ENCODE measurements around the gene ERG. TPM values are rescaled to one million over a fixed set of nuclear protein-coding genes. Genes with fewer than 3 reads are reported as not detected.

Gene ERG
- total RNA-seq, 1 experiment from 2014 or later: 2.3 TPM

DNA sequence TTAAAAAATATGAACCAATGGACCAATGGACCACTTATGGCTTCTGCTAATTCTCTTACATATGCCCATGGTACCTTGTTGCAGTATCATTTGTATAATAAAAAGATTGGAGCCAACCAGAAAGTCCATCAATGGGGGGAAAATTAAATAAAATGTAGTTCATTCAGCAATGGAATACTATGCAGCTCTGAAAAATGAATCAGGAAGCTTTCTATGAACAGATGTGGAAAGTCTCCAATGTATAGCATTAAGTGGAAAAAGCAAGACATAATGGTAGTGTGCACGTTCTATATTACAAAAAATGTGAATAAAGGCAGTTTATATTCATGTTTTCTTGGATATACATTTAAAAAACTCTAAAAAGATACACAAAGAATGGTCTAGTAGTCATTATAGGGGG, 140.2 kb downstream of the ERG start:
- DNase-seq (ENCODE audit: low read depth): no peak

DNA sequence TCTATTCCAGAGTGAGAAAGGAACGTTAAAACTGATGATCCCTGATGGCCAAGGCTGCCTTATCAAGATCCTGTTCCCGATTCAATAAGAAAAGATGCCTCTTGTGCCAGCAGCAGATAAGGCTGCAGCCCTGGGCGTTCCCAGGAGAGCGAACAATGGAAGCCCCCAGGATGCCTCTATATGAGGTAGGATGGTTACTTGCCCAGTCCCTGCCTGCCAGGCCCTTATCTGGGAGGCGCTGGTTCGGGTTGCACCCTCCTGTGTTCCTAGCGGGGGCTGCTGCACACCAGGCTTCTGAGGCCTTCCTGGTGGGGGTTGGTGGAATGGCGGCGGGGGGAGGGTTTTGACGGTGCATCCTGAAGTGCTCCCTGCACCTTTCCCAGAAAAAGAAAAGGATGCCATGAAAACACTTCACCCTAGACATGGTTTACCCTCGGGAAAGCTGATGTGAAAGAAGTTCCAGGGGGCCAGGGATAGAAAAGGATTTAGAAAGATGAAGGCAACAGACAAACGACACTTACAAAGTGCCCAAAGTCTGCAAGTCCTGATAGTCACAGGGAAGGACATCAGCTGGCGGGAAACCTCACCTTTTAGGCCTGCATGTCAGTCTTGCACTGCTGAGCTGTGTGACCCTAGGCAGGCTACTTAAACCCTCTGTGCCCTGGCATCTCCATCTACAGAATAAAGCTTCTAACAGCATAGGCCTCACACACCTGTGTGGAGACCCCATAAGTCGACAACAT, 141.2 kb downstream of the ERG start:
- DNase-seq (ENCODE audit: low read depth): no peak

- DNase-seq (ENCODE audit: low read depth): peak; percentile 92
Observed at GRCh38 chr21:38355992-38356781, 142.1 kb downstream of the ERG start.

DNA sequence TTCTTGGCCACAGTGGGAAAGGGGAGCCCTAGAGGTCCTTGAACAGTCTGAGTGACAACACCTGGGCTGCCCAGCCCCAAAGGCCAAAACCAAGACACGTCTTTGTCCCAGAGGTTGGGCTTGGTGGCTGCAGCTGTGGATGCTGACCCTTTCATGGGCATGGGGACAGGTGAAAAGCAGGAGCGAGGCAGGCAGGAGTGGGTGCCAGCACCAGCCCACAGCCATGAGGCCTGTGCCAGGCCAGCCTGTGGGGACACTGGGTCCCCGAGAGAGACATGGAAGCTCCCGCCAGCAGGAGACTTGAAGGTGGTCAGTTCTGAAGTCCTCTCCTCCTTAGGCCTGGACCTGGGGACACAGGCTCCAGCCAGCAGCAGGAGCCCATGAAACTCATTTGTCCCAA, 142.9 kb downstream of the ERG start:
- no peak for DNase-seq (ENCODE audit: low read depth)

GRCh38 chr21:38354746-38355145, 143.5 kb downstream of the ERG start:
- DNase-seq (ENCODE audit: low read depth): no peak

- no peak for DNase-seq (ENCODE audit: low read depth)
Observed at GRCh38 chr21:38354231-38354630, 144.0 kb downstream of the ERG start.

- DNase-seq (ENCODE audit: low read depth): peak; percentile 86
Observed at GRCh38 chr21:38352536-38353219, 145.6 kb downstream of the ERG start.

- peak; percentile 95 for DNase-seq (ENCODE audit: low read depth)
Observed at GRCh38 chr21:38351961-38352521, 146.2 kb downstream of the ERG start.

DNA sequence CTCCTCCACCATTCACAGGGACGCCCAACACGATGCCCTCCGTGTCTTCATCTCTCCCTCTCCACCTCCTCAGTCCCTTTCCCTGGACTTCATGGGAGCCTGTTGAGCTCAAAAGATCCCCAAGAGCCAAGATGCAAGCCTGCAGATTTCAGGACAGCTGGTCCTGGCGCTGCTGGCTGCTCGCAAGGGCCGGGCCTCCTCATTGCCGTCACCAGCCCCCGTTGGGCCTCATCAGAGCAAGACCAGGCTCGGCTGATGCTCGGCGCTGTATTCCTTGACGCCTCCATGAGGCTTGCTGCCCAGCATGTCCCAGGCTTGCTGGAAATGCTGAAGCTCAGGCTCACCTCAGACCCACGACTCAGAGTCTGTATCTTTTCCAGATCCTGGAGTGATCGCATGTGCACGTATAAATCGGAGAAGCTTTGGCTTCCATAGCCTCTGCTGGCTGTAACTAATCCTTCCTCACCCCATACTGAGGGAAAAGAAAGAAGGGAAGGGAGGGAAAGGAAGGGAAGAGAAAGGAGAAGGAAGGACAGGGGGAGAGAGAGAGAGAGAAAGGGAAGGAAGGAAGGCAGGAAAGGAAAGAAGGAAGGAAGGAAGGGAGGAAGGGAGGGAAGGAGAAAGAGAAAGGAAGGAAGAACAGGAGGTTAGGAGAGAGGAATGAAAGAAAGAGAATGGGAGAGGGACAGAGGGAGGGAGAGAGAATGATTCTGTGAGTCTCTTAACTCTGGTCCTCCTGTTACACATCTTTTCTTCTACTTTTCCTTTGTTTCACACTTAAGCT, 146.9 kb downstream of the ERG start:
- peak; percentile 41 for DNase-seq (ENCODE audit: low read depth)

- DNase-seq (ENCODE audit: low read depth): peak; percentile 35
Observed at GRCh38 chr21:38350684-38351083, 147.6 kb downstream of the ERG start.

- DNase-seq (ENCODE audit: low read depth): no peak
Observed at GRCh38 chr21:38349977-38350376, 148.3 kb downstream of the ERG start.

DNA sequence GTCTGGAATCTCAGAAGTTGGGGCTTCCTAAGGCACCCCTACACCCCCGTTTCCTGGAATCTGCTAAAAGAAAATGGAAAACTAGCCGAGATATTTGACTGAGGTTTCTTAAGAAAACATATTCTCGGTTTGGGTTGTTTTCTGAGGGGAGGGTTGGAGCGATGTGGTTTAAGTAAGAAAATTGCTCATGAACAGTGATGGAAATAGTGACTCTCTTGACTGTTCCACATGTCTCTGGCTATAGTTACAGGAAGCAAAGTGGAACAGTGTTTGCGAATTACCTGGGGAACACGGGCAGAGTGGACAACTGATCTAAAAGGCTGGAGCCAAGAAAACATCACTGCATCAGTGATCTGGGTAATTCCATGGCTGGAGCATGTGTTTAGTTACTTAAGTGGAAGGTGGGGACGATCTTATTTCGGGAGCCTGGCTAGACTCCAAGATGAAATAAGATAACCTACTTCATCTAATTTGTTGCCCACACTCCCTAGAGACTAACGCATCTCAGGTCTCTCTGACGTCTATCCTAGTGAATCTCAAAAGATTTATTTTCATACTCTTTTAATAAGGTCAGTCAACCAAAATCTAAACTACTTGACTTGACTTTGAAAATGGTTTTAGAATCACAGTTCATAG, 149.0 kb downstream of the ERG start:
- DNase-seq (ENCODE audit: low read depth): peak; percentile 83

- DNase-seq (ENCODE audit: low read depth): no peak
Observed at GRCh38 chr21:38346286-38346685, 152.0 kb downstream of the ERG start.

- DNase-seq (ENCODE audit: low read depth): peak; percentile 89
Observed at GRCh38 chr21:38343691-38344090, 154.6 kb downstream of the ERG start.

GRCh38 chr21:38342739-38343138, 155.5 kb downstream of the ERG start:
- no peak for DNase-seq (ENCODE audit: low read depth)

DNA sequence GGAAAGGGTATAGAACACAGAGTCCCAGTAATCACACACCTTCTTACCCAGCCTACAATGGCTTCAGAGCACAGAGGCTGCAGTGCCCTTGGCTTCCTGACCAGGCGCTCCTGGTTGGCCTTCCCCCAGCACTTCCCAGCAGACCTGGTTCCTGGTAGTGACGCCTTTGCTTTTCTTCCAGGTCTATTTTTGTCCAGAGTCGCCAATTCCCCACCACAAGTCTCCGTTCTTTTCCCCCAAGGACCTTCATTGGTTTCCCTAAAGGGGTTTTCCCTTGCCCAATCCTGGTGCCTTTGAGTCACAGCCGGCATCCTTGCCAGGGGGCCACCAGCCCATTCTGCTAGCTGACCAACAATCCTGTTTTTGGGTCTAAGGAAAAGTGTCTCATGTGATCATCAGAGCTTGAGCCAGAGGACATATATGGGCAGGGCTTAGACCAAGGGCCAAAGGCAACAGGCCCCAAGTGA, 156.7 kb downstream of the ERG start:
- DNase-seq (ENCODE audit: low read depth): peak; percentile 17

DNA sequence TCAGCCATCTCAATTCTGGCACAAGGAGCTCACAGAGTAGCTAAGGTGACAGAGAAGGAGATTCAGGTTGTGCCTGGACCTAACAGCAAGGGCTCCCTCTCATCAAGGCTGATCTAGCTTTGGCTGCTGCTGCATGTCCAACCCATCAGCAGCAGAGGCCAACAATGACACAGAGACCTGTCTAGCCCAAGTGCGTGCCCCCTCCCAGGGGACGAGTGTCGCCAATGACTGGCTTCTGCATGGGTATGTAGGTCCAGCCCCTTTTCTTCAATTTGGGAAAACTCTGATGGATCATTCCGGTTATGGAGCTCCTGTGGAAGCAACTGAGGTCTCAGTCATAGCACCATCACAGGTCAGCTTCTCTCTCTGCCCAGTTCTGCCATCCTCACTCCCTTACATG, 158.1 kb downstream of the ERG start:
- no peak for DNase-seq (ENCODE audit: low read depth)

DNA sequence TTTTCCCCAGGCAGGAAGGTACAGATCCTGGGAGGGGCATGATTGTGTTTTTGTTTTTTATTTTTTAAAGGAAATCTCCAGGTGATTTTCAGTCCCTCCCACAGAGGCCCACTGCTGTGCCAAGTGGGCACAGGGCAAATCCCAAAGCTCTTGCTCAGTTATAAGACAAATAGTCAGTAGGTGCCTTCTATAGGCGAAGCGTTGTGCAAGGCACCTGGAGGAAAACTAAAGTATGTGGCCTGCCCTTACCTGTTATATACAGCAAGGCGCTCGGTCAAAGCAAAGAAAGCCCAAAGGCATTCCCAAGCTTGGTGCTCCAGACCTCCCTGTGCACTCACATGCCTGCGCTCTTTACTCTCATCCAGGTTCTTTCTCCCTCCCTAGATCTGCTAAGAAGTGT, 160.5 kb downstream of the ERG start:
- no peak for DNase-seq (ENCODE audit: low read depth)

- DNase-seq (ENCODE audit: low read depth): no peak
Observed at GRCh38 chr21:38334866-38335265, 163.4 kb downstream of the ERG start.

DNA sequence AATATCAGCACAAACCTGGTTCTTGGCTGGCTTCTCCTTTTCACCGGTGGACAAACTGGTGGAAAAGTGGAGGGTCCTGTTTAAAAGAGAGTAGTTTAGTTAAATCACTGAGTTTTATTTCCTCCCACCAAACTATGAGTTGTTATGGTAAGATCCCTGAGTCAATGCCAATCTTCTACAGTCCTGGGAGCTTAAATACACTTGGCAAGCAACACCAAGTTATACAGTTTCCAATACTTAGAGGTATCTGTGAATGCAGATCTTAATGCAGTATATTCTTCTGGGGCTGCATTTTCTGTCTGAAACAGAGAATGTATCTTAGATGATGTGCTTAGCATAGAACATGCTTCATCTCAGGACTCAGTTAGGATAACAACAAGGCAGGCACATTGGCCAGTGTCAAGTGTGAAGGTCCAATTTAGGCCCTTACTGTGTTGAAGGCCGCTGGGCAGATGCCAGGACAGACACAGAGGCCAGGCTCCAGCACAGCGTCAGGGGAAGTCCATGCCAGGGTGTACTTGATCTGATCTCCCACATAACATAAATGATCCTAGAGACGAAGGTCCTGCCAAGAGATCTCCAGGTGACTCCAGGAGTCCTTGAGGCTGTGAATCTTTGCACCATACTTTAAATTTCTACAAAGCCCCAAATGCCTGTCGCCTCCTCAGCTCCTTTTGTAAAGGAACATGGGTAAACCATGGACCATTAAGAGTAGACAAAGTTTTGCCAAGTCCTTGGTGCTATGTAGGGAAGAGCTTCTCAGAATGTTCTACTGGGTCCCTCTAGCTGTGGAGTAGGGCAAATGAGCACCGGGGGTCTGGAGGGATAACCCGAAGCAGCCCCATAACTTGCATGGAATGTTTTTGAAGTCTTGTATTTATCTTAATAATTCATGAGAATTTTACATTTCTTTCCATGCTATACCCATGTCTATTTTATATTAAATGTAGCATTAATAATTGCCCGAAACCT, 164.7 kb downstream of the ERG start:
- peak; percentile 42 for DNase-seq (ENCODE audit: low read depth)

Measured in Daoy (cell line).